Measurements from ENCODE around the gene CLEC2L.

Gene CLEC2L

GRCh38 chr7:139523199-139523941 lies at the start of gene CLEC2L:
CLEC2L (plus strand) TSS chr7:139523685; CDS start chr7:139523928, 243 bp downstream.
- no peak for DNase-seq (ENCODE audit: low read depth)

GRCh38 chr7:139476139-139476538 lies 47.3 kb upstream of the CLEC2L start:
- no peak for DNase-seq (ENCODE audit: low read depth)

- no peak for DNase-seq (ENCODE audit: low read depth)
Observed at GRCh38 chr7:139476891-139477290, 46.6 kb upstream of the CLEC2L start.

GRCh38 chr7:139479620-139480019 lies 43.9 kb upstream of the CLEC2L start:
- DNase-seq (ENCODE audit: low read depth), result no peak

- no peak for DNase-seq (ENCODE audit: low read depth)
Observed at GRCh38 chr7:139481364-139481763, 42.1 kb upstream of the CLEC2L start.

- no peak for DNase-seq (ENCODE audit: low read depth)
Observed at GRCh38 chr7:139482122-139482521, 41.4 kb upstream of the CLEC2L start.

- no peak for DNase-seq (ENCODE audit: low read depth)
Observed at GRCh38 chr7:139482662-139483466, 40.6 kb upstream of the CLEC2L start.

- DNase-seq (ENCODE audit: low read depth), result no peak
Observed at GRCh38 chr7:139487366-139488080, 36.0 kb upstream of the CLEC2L start.

- no peak for DNase-seq (ENCODE audit: low read depth)
Observed at GRCh38 chr7:139488810-139489209, 34.7 kb upstream of the CLEC2L start.

- DNase-seq (ENCODE audit: low read depth), result no peak
Observed at GRCh38 chr7:139490130-139490529, 33.4 kb upstream of the CLEC2L start.

- no peak for DNase-seq (ENCODE audit: low read depth)
Observed at GRCh38 chr7:139492293-139492692, 31.2 kb upstream of the CLEC2L start.

GRCh38 chr7:139494835-139495579 lies 28.5 kb upstream of the CLEC2L start:
- no peak for DNase-seq (ENCODE audit: low read depth)

GRCh38 chr7:139495580-139496125 lies 27.8 kb upstream of the CLEC2L start:
- DNase-seq (ENCODE audit: low read depth), result no peak

- no peak for DNase-seq (ENCODE audit: low read depth)
Observed at GRCh38 chr7:139496528-139496927, 27.0 kb upstream of the CLEC2L start.

GRCh38 chr7:139500770-139501138 lies 22.7 kb upstream of the CLEC2L start:
- DNase-seq (ENCODE audit: low read depth), result no peak

- DNase-seq (ENCODE audit: low read depth), result no peak
Observed at GRCh38 chr7:139502226-139502625, 21.3 kb upstream of the CLEC2L start.

- DNase-seq (ENCODE audit: low read depth), result no peak
Observed at GRCh38 chr7:139505563-139505962, 17.9 kb upstream of the CLEC2L start.

- DNase-seq (ENCODE audit: low read depth), result no peak
Observed at GRCh38 chr7:139509535-139509934, 13.9 kb upstream of the CLEC2L start.

GRCh38 chr7:139511315-139511714 lies 12.2 kb upstream of the CLEC2L start:
- no peak for DNase-seq (ENCODE audit: low read depth)

- DNase-seq (ENCODE audit: low read depth), result no peak
Observed at GRCh38 chr7:139515266-139515665, 8.2 kb upstream of the CLEC2L start.

GRCh38 chr7:139521439-139521838 lies 2.0 kb upstream of the CLEC2L start:
- no peak for DNase-seq (ENCODE audit: low read depth)

GRCh38 chr7:139522830-139523198 lies 671 bp upstream of the CLEC2L start:
- DNase-seq (ENCODE audit: low read depth), result no peak
